Amniotic stem cell (primary cell): ENCODE results near the gene AKIRIN2.

Experiments used
- DNase-seq: peaks from one replicate; lab custom pipeline; 2025; lab: John Stamatoyannopoulos, UW

The AKIRIN2 gene

DNA sequence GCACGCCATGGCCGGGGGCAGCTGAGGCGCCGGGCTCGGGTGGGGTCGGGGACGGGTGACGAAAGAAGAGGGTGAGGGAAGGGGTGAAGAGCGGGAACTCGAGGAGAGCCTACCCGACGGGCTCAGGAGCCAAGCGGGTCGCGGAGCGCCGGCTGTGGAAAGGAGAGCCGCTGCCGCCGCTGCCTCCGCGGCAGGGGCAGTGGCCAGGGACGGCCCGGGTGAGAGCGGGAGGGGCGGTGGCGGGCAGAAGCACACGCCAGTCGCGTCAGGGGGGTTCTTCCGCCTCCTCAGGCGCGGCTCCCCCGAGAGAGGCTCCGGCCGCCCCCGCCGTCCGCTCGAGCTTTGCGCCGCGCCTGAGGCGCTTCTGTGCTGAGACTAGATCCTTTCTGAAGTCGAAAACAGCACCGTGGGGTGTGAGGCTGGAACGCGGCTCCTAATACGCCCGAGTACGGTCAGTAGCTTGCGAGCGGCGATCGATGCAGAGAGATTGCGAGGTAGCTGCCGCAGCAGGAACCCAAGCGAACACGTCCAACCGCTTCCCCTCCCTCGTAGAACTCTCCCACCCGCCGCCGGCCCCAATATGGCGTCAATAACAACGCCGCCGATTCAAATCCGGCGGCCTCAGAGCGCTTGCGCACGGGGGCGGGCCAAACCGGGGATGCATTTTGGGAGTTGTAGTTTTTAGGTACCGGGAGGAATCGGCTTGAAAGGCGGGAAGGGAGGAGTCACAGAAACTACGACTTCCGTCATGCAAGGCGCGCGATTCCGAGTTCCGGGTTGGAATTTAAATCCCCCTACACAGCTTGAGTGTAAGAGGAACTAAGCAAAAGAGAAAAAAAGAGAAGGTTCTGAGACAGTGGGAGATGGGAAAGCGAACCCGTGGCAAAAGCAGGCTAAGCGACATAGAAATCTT, at the start of gene AKIRIN2:
Gene AKIRIN2, minus strand, starts transcription at position 558 of the 913 bp plus-strand sequence. Its CDS starts 549 bp downstream, at position 9.
- DNase-seq: peak; percentile 97

DNA sequence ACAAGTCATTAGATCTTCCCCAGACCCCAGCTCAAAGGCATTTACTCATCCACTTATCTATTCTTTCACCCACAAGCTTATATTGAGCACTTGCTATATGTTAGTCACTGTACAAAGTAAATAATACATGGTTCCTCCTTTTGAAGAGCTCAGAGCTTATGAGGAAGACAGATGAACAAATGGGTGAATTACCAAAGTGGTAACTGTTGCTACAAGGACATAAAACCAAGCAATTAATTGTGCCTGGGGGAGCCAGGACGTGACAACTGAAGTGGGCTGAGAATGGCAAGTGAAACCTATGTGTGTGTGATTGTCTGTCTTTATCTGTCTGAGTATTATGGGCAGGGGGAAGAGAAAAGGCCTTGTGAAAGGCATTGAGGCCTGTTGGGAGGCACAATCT, 45.6 kb upstream of the AKIRIN2 start:
- DNase-seq: no peak

DNA sequence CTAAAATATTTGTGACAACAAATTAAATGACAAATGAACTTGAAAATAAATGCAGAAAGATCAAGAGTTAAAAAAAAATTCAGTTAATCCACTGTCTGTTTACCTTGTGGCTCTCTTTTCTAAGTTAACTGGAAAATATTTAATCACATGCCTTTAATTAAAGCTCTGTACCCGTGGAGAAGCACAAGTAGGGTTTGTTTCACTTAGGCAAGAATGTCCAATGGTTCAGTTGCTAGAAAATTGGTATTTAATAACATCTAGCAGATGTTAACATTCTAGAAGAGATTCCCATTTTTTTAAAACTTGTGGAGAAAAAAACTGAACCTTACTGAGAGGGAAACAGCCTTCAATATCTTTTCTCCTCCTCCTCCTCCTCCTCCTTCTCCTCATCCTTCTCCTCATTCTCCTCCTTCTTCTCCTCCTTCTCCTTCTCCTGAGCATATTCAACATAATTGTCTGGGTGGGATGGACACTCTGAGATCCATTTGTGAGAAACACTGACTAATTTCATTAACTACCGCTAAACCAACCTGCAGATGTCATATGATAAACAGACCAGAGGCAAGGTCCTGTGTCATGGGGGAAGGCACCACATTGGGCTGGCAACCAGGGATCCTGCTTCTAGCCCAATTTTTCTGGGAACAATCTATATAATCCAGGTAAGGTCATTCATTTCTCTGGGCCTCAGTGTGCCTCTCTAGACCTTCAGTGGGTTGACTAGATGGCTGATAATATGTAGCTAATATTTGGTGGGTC, 44.1 kb upstream of the AKIRIN2 start:
- no peak for DNase-seq

DNA sequence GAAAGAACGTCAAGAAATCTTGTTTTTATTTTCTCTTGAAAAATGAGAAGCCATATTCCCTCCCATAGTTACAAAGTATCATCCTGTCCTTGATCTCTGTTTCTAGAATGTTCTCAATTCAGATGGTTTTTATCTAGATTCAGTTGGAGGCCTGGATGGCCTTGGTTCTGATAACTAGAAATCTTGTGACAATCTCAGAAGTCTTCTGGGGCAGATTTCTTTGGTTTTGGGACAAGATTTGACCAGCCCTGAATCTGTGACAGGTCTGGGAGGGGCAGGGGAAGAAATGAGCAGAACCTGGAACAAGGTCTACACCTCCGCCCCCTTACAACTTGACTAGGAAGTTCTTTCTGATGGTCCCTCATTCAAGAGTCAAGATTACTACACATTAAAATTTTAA, 41.4 kb upstream of the AKIRIN2 start:
- no peak for DNase-seq

DNA sequence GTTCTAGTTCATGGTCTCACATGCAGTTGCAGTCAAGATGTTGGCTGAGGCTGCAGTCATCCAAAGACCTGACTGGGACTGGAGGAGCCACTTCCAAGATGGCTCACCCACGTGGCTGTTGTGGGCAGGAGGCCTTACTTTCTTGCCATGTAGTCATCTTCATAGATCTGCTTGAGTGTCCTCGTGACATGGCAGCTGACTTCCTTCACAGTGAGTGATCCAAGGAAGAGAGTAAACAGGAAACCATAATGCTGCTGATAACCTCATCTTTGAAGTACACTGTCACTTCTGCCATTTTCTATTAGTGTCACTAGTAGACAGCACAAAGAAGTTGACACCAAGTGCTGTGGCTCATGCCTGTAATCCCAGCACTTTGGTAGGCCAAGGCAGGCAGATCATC, 40.1 kb upstream of the AKIRIN2 start:
- no peak for DNase-seq

DNA sequence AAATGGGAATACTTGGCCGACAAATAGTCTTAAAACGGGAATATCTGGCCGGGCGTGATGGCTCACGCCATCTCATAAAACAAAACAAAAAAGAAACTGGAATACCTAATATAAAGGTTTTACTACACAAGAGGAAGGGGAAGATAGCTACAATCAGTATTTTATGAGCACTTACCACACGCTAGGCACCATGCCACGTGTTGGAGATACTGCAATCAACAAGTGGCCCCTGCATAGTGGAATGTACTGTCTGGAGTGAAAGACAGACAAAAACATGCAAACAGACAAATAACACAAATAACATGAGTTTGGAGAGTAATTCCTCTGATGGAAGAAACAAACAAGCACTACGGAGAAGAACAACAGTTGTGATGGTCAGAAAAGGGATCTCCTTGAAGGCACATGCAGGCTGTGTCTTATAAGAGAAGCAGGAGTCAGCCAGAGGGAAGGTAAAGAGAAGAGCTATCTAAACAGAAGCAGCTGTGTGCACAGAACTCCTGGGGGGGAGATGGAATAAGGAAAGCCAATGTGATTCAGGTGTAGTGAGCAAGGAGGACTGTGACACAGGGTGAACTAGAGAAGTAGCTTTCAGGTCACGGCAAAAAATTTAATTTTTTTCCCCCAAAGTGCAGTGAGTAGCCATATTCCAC, 39.1 kb upstream of the AKIRIN2 start:
- DNase-seq: no peak

DNA sequence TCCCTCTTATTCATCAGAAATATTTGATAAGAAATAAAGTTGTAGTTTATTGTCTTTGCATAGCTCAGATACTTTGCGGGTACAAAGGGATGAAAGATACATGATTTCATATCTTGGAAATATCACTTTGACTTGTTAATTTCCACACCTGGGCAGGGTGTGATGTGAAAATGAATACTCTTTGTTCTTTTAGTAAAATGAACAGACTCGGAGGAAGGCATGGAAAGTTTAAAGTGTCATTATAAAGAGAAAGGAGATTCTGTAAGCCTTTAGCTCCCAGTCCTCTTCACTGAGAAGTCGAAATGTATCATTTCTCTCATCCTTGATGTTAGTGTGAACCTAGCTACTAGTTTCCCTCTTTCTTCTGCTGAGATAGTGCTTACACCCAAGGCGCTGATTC, 36.7 kb upstream of the AKIRIN2 start:
- DNase-seq: no peak

DNA sequence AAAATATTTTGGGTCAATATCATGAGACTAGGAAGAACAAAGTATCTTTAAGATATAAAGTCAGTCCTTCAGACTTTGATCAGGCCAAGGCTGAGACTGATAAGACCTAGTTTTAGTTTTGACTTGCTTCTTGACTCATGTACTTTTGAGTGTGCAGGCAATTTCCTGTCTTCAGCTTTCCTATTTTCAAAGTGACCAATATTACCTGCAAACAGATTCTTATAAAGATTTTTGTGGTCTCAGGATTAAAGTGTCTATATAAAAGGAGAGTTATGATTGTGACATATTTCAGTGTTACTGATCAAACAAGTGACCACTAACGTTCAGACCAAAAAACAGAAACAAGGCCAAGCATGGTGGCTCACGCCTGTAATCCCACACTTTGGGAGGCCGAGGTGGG, 36.0 kb upstream of the AKIRIN2 start:
- no peak for DNase-seq

DNA sequence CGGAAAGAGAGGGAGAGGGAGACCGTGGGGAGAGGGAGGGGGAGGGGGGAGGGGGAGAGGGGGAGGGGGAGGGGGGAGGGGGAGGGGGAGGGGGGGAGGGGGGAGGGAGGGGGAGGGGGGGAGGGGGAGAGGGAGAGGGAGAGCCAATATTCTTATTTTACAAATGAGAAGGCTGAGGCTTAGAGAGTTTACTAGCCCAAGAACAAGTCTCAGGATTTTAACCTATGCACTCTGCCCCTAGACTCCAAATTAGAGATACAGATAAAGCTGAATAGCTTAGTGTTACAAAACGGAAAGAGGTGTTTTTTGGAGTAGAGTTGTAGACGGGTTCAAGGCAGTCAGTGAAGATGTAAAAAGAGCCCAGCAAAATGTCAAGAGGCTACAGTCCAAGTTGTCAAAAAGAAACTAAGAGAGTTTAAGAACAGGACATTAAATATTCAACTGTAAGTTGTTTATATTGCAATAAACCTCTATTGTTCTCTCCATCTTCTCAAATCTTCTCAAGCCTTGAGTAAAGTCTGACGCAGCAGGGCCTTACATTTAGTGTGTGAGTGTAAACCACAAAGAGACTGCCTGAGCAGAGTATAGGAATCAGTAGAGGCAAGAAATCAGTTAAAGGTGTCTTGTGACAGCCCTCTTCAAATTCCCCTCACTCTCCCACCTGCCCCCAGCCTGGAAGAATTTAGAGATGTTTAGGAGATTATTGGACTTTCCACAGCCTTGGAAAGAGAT, 34.9 kb upstream of the AKIRIN2 start:
- DNase-seq: no peak

DNA sequence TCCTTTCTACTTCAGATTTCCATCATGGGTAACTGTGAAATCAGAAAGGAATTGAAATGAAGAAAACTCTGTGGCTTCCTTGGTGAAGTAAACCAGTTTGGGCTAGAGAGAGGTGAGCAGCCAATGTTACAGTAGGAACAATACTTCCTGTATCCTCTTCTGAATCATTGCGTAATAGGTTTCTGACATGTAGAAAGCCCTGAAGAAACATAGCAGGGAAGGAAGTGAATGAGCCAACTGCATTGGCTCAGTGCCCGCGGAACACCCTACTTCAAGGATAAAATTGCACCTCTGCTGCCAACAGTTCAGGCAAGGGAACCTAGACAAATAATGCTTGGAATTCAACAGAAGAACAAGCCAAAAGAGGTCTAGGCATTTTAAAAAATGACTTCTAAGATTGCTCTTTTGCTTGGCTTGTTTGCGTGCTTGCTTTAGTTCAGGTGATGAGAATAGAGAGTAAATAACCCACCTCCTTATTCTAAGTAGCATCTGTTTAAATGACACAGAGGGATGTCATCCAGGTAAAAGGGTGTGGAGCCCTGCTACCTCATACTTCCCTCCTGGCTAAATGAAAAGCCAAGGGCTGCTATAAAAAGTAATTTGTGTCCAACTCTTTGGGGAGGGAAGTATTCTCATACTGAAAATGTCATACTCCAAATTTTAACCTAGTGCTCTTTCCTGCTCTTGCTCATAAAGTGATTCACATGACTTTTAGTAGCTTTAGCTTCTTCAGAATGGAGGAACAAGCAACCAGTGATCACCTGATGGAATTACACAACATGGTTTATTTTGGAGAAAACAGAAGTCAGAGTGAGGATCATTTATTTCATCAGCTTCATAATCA, 30.0 kb upstream of the AKIRIN2 start:
- peak; percentile 61 for DNase-seq

DNA sequence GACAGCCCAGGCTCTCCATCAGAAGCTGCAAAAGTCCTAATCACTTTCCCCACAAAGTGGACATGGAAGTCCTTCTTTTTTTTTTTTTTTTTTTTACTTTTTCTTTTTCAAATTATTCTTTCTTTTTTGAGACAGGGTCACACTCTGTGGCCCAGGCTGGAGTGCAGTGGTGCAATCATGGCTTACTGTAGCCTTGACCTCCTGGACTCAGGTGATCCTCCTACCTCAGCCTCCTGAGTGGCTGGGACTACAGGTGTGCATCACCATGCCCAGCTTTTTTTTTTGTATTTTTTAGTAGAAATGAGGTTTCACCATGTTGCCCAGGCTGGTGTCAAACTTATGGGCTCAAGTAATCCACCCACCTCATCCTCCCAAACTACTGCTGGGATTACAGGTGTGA, 29.0 kb upstream of the AKIRIN2 start:
- DNase-seq: no peak

DNA sequence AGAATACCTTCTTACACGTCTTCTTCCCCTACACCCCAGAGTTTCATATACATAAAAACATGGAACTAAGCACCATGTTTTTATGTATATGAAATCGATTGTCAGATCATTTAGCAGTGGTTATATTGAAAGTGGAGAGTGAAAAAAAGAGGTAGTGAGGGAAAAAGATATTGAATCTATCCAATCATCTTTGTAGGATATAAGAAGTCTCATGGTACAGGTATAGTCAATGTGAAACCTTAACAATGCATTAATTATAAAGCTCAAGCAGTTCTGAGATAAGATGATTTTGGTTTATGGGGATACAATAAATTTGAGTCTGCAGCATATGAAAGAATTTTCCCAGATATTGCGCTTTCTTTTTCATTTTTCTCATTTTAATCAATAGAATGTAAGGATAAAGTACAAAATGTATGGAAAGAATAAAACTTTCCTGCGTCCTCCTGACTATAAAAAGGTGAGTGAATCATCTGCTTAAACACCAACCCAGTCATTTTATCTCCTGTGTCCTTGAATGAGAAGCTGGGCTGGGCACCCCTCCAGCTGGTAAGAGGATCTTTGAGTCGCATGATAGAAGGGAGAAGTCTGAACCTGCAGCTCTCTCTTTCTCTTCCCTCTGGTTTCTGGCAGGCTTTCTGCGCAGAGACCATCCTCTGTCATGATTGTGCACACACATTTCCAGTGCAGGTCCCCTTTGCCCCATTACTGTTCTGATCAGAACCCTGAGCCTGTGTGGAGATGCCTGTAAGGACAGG, 28.1 kb upstream of the AKIRIN2 start:
- DNase-seq: no peak

DNA sequence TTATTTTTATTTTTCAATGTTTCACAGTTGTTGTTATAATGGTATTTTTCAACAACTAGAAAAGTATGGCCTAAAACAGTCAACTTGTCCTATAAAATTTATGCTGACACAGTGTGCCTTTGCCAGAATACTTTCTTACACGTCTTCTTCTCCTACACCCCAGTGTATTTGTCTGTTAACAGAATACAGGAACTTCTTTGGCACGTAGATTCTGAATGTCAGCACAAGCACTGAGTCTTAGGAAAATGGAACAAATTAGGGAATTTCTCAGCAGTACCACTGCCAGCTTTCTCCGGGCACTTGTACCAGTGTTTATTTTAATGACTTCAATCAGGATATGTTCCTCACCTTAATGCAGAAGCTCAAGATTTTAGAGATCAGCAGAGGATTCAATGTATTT, 26.7 kb upstream of the AKIRIN2 start:
- no peak for DNase-seq

DNA sequence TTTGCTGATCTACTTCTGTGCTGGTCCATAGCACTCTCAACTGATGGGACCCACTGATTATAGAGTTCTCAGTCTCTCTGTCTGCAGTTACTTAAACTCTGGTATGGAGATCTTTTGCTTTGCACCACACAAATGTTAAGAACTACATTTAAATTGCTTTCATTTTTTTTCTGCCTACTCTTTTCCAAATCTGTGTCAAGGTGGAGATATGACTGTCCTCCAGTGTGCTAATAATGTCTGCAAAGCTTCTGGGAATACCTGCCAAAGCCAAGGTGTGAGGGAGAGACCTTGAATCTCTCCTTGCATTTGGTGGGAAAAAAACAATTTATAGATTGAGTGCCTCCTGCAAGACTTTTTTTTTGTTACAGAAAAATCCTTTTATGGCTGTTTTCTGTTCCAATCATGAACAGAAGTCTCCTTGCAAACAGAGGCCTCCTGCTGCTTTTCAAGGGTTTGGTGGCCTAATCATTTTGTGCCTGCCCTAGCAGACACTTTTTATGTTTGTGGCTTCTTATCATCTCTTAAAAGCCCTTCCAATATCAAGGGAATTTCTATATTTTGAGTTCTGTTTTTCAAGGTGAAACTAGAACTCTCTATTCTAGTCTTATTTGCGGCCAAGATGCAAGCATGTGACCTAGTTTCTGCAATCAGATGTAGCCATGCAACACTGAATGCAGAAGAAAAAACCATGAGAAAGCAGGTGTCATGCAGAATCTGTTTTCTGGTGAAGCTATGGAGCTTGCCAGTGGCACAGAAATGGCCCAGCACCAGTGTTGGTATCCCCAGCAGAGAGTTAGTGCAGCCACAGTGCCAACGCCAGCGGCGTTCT, 23.2 kb upstream of the AKIRIN2 start:
- no peak for DNase-seq

DNA sequence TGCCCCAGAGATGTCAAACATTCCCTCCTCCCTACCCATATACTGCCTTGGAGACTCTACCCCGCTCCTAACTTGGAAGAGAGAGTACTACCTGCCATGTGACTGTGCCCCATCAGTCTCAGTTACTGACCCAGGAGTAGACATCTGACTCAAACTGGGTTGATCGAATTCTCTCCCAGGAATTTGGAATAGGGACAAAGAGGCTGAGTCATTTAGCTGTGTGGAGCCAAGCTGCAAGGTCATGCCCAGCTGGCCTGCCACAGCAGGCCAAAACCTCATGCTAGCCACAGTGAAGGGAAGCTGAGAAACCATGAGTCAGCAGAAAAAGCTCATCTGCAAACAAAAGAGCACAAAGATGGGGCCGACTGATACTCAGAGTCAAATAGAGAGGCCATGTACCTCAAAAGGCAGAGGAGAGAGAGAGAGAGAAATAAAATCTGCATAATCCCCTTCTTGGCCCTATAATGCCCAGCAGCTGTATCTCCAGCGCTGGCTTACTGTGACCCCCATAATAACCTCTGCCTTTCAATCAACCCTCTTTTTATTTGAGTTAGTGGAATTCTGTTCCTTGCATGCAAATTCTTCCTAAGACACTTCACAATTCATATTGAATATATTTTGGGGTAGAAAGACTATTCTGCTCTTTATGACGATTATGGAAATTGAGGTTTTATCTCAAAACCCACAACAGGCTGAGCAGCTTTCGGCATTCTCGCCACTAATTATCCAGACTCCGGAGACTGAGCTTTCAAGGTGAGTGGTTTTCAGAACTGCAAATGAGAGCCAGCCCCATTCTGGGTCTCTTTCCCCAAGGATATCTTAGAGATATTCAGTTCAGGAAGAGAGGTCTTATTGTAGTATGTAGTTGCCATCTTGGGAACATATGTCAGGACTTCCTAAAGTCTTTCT, 21.4 kb upstream of the AKIRIN2 start:
- peak; percentile 72 for DNase-seq

DNA sequence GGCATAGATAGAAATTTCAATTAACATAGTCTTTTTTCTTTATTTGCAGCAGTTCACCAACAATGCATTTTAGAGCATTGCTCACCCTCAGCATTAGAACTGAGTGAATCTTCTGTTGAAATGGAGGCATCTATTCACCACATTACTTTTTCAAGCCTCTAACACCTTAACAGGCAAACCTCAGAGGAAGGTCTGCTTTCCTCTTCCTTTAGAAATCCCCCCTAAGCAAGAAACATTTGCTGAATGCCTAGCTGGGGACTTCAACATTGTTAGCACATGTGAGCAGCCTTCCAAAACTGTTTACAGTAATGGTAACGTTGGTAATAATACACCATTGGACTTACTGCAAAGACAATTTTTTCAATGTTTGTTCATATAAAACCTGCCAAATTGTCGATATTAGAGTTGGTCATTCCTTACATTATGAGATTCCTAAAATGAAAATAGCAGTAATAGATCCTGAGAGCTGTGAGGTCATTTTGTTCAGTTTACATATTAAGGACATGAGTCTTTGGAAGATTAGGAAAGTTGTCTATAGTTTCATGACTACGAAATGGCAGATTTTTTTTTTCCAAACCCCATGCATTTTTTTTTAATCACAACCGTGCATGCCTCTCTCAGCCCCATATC, 20.6 kb upstream of the AKIRIN2 start:
- DNase-seq: no peak

DNA sequence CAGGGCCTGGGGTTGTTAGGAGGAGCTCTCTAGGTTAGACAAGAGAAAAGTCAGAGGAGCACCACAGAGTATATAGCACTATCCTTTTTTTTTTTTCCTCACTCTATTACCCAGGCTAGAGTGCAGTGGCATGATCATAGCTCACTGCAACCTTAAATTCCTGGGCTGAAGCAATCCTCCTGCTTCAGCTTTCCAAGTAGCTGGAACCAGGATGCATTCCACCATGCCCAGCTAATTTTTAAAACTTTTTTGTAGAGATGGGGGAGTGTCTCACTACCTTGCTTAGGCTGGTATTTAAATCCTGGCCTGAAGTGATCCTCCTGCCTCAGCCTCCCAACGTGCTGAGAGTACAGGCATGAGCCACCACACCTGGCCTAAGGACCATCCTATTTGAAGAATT, 19.3 kb upstream of the AKIRIN2 start:
- no peak for DNase-seq
